GM12878 (cell line): ENCODE data around the gene ITPRIP. TPM values are rescaled to one million over a fixed set of nuclear protein-coding genes. Genes with fewer than 3 reads are reported as not detected.

Experiments
- ATAC-seq: fragments of 200-7000 bp; cut with Tn5 transposase; 3 replicates; pipeline ENCODE4 v1.9.1; 2020; ENCODE audit warnings: mild to moderate bottlenecking, moderate library complexity
- BruUV-seq: library from RNA; stranded (reverse); fragments of 400-500 nt; replicated peaks from 2 replicates; lab custom pipeline; 2021; lab: Mats Ljungman, UMichigan
- CTCF ChIA-PET: fragments of 300-600 bp; sonication (Branson Sonifier 250); formaldehyde crosslinking; extraction: SDS; loops from one replicate; lab custom pipeline; 2021; ENCODE audit warnings: inconsistent platforms; lab: Yijun Ruan, JAX
- POLR2A ChIA-PET: fragments of 350-600 bp; formaldehyde crosslinking; extraction: SDS; loops from one replicate; lab custom pipeline; 2021; ENCODE audit warnings: inconsistent platforms; lab: Charles Lee
- RAD21 ChIA-PET: fragments of 300-600 bp; sonication (Branson Sonifier 250); formaldehyde crosslinking; loops from one replicate; lab custom pipeline; 2023; ENCODE audit warnings: antibody characterized with exemption; ENCODE audit not compliant: unreplicated experiment; lab: Charles Lee
- SMC1A ChIA-PET: fragments of 300-600 bp; sonication (Branson Sonifier 250); formaldehyde crosslinking; loops from one replicate; lab custom pipeline; 2023; ENCODE audit not compliant: unreplicated experiment, uncharacterized antibody; lab: Charles Lee
- DNase-seq: peaks from one replicate; pipeline ENCODE4 v3.0.0-alpha.2; 2011; ENCODE audit warnings: low read depth, low spot score
- FAIRE-seq: peaks from 3 replicates; lab custom pipeline; 2011; peaks lifted over from hg19 to GRCh38; lab: Jason Lieb, UNC
- H2AFZ ChIP-seq: 2 replicates; pipeline ENCODE4 v1.6.0; 2011; ENCODE audit warnings: low read depth, low read length, control low read depth; ENCODE audit not compliant: control insufficient read depth
- H3K27ac ChIP-seq: 2 replicates; pipeline ENCODE4 v1.5.1; 2011; ENCODE audit warnings: control low read depth; ENCODE audit not compliant: control insufficient read depth, insufficient read depth
- H3K27me3 ChIP-seq, 2 experiments: replicated peaks in 1 of 2; 2 replicates each; pipeline versions ENCODE4 v1.6.0 to v1.6.1; 2011; ENCODE audit warnings: low read length in 1 of 2; ENCODE audit not compliant: control insufficient read depth in 2 of 2, insufficient read depth in 2 of 2
- H3K36me3 ChIP-seq, 2 experiments: 2 replicates each; pipeline ENCODE4 v1.5.1; 2011; ENCODE audit warnings: low read length in 1 of 2; ENCODE audit not compliant: control insufficient read depth in 2 of 2, insufficient read depth in 2 of 2
- H3K4me1 ChIP-seq: 2 replicates; pipeline ENCODE4 v1.6.1; 2011; ENCODE audit warnings: mild to moderate bottlenecking, low read length, moderate library complexity, mixed read lengths; ENCODE audit not compliant: control insufficient read depth, insufficient read depth
- H3K4me2 ChIP-seq: 2 replicates; pipeline ENCODE4 v1.6.0; 2011; ENCODE audit warnings: control low read depth; ENCODE audit not compliant: control insufficient read depth, insufficient read depth
- H3K4me3 ChIP-seq: fragments of 200-600 bp; sonication (generic); 2 replicates; pipeline ENCODE4 v1.5.1; 2016
- H3K79me2 ChIP-seq: 2 replicates; pipeline ENCODE4 v1.6.0; 2011; ENCODE audit warnings: low read length; ENCODE audit not compliant: control insufficient read depth, insufficient read depth
- H3K9ac ChIP-seq: 2 replicates; pipeline ENCODE4 v1.8.0; 2011; ENCODE audit warnings: low read length, control low read depth, mixed read lengths; ENCODE audit not compliant: control insufficient read depth, insufficient read depth
- H3K9me3 ChIP-seq: replicated peaks from 3 replicates; pipeline ENCODE4 v1.5.1; 2011; ENCODE audit warnings: mild to moderate bottlenecking, low read length; ENCODE audit not compliant: control insufficient read depth, insufficient read depth
- H4K20me1 ChIP-seq: 2 replicates; pipeline ENCODE4 v1.6.0; 2011; ENCODE audit not compliant: control insufficient read depth, insufficient read depth
- BHLHE40 ChIP-seq, 2 experiments: fragments of 450-650 bp in 1 of 2; IDR thresholded peaks; 2 replicates each; pipeline ENCODE4 v1.6.1; 2011 to 2017; ENCODE audit warnings: low read depth in 2 of 2, borderline replicate concordance in 1 of 2, improper control_type of control experiment in 1 of 2, low read length in 1 of 2, mild to moderate bottlenecking in 1 of 2
- IKZF2 ChIP-seq, 2 experiments: fragments of 450-650 bp; IDR thresholded peaks; 2 replicates each; pipeline ENCODE4 v1.6.1; 2017; ENCODE audit warnings: mild to moderate bottlenecking in 2 of 2, moderate library complexity in 2 of 2
- SREBF1 ChIP-seq: IDR thresholded peaks from 2 replicates; pipeline ENCODE4 v1.6.1; 2012; ENCODE audit warnings: mild to moderate bottlenecking, low read length
- USF1 ChIP-seq: IDR thresholded peaks from 2 replicates; pipeline ENCODE4 v1.6.1; 2011; ENCODE audit warnings: borderline replicate concordance, low read depth, mild to moderate bottlenecking, moderate library complexity, mixed read lengths, low read length; ENCODE audit not compliant: insufficient read depth; ENCODE audit errors: extremely low read length
- WGBS: methylation state at CpG from one replicate; pipeline ENCODE4 v1.1.6; 2016; ENCODE audit warnings: low lambda C conversion rate; ENCODE audit not compliant: insufficient replicate concordance, insufficient coverage; ENCODE audit errors: missing lambda C conversion rate; 5-methylcytosine and 5-hydroxymethylcytosine counted together
- in situ Hi-C: fragments of 300-500 bp; cut with MboI; formaldehyde crosslinking; loops from 9 replicates; pipeline ENCODE4 v1.14.3; 2018; ENCODE audit warnings: mixed read lengths
- intact Hi-C: fragments of 100-400 bp; cut with micrococcal nuclease; formaldehyde crosslinking; loops from one replicate; pipeline ENCODE4 v1.14.2; 2022; ENCODE audit not compliant: unreplicated experiment
- polyA plus RNA-seq, 11 experiments: library from polyadenylated mRNA; depleted of rRNA in 4 of 11; unstranded in 6 of 11; stranded (reverse) in 5 of 11; fragments of >200 nt; fragmentation: Nextera tagmentation in 4 of 11; fragmentation: Illumina TruSeq in 1 of 11; extraction: Ambion mirVana in 4 of 11; extraction: Trizol in 1 of 11; gene quantifications; 1 replicate in 1 of 11; 2 replicates in 10 of 11; pipeline versions ENCODE4 v1.2.1 to v1.2.3, GENCODE V29; 2011 to 2016; ENCODE audit warnings: inconsistent platforms in 2 of 11, missing spikeins in 2 of 11, low read depth in 1 of 11
- total RNA-seq, 4 experiments: library from RNA; depleted of rRNA in 3 of 4; stranded (reverse); fragments of >200 nt in 3 of 4; fragmentation: Illumina TruSeq in 1 of 4; extraction: Trizol in 1 of 4; gene quantifications; 2 replicates each; pipeline versions ENCODE4 v1.2.1 to v1.2.3, GENCODE V29; 2013 to 2021

Gene ITPRIP
- total and polyA plus RNA-seq, 10 of the 15 experiments (the other 5 are each of a cell fraction or from before 2014, with no cell fraction given), result 0.82 to 10.4 (median 5.9) TPM

GRCh38 chr10:104321725-104322415 lies 16.4 kb downstream of the ITPRIP start:
- BruUV-seq, result no TSS peak
- H3K4me2 ChIP-seq, result peak overlapping the region; percentile 12; the same call in 1 of the 2 replicates
- in situ Hi-C loops (no loop called here), intact Hi-C loops (no loop called here)
- no peak overlapping the region for H3K9ac ChIP-seq
- H3K4me1 ChIP-seq, result peaks cover 30% of the 10 kb centered on the region
- H2AFZ ChIP-seq, result no peak overlapping the region
- H3K9me3 ChIP-seq, result no peaks in the 10 kb centered on the region
- SMC1A ChIA-PET, result interaction anchor here (1.0 to 3.3 kb wide), 8 partner anchors 13 to 49 kb away, joined by 3 to 13 read pairs (median 4); partner anchors contain the start of gene ITPRIP
- RAD21 ChIA-PET, result interaction anchor here (0.7 to 1.4 kb wide), 5 partner anchors 14 to 193 kb away, joined by 3 to 15 read pairs (median 4); partner anchors contain the start of gene ITPRIP
- CTCF ChIA-PET, result interaction anchor here (0.8 to 3.2 kb wide), 9 partner anchors 15 to 46 kb away, joined by 3 to 23 read pairs (median 4); partner anchors contain the start of genes CFAP58 and ITPRIP
- POLR2A ChIA-PET, result interaction anchor here (0.7 to 1.4 kb wide), 4 partner anchors 11 to 299 kb away, joined by 3 to 4 read pairs (median 3); no protein-coding TSS in a partner anchor
- peaks cover 4 to 10% of the 10 kb centered on the region in 2 experiments; a peak in 3 of 4 replicates for H3K36me3 ChIP-seq
- 52% methylated on average over 8 of the region's 8 CpGs for whole genome bisulfite sequencing
- peak; percentile 25 for TF ChIP-seq USF1
- TF ChIP-seq IKZF2 (IDR thresholded peaks at IDR 0.05), result no peak
- TF ChIP-seq BHLHE40 (IDR thresholded peaks at IDR 0.05; ENCODE audit: borderline replicate concordance in 1 of 2, low read depth in 2 of 2, low read length in 1 of 2), result peak in 1 of 2 experiments; percentile 28; a peak in 1 of 4 replicates
- no peak for TF ChIP-seq SREBF1
- no peak for DNase-seq
- no peak for FAIRE-seq
- H3K27ac ChIP-seq, result no peak overlapping the region
- no peak overlapping the region; the same call in 1 of the 2 replicates for H3K4me3 ChIP-seq
- peaks cover 18% of the 10 kb centered on the region for H3K79me2 ChIP-seq
- ATAC-seq, result peak; percentile 24
- 0 out of 2 replicates have a peak, but pooled peaks cover 8% of the 10 kb centered on the region for H4K20me1 ChIP-seq
- no peaks in the 10 kb centered on the region for H3K27me3 ChIP-seq
